ENCODE data around the gene C6orf136.
A peak's percentile ranks its signal among the peaks of the same experiment; 100 is the strongest.

The C6orf136 gene

DNA sequence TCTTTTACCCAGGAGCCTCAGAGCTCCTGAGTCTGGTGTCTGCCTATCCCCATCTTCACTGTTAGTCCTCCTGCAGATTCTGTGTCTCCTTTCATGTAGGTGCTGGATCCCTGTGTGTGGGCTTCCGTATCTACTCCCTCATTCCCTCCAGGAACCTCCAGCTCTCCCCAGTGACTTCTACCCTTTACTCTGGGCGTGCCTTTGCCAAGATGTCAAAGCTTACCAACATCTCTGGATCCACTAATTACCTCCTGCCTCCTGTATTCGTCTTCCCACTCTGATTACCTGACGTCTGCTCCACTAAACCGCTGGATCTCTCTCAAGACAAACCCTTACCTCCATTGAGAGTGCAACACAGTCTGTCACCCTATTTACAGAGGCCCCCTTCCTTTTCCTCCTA is 2.2 kb upstream of the C6orf136 start:
- H3K4me3 ChIP-seq (ENCODE audit: low read depth, low read length), result no peak overlapping the region
- no peak for TF ChIP-seq POLR2A (IDR thresholded peaks at IDR 0.05; ENCODE audit: extremely low read depth, insufficient read length)
- TF ChIP-seq, protein P1, sequence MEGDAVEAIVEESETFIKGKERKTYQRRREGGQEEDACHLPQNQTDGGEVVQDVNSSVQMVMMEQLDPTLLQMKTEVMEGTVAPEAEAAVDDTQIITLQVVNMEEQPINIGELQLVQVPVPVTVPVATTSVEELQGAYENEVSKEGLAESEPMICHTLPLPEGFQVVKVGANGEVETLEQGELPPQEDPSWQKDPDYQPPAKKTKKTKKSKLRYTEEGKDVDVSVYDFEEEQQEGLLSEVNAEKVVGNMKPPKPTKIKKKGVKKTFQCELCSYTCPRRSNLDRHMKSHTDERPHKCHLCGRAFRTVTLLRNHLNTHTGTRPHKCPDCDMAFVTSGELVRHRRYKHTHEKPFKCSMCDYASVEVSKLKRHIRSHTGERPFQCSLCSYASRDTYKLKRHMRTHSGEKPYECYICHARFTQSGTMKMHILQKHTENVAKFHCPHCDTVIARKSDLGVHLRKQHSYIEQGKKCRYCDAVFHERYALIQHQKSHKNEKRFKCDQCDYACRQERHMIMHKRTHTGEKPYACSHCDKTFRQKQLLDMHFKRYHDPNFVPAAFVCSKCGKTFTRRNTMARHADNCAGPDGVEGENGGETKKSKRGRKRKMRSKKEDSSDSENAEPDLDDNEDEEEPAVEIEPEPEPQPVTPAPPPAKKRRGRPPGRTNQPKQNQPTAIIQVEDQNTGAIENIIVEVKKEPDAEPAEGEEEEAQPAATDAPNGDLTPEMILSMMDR (IDR thresholded peaks at IDR 0.05; ENCODE audit: low read depth, low read length), result no peak
- TF ChIP-seq MYC (IDR thresholded peaks at IDR 0.05; ENCODE audit: low read depth, low read length), result no peak
- TF ChIP-seq, protein P2, sequence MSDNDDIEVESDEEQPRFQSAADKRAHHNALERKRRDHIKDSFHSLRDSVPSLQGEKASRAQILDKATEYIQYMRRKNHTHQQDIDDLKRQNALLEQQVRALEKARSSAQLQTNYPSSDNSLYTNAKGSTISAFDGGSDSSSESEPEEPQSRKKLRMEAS (IDR thresholded peaks at IDR 0.05; ENCODE audit: low read depth, low read length), result no peak
- DNase-seq (ENCODE audit: low read depth), result no peak

DNA sequence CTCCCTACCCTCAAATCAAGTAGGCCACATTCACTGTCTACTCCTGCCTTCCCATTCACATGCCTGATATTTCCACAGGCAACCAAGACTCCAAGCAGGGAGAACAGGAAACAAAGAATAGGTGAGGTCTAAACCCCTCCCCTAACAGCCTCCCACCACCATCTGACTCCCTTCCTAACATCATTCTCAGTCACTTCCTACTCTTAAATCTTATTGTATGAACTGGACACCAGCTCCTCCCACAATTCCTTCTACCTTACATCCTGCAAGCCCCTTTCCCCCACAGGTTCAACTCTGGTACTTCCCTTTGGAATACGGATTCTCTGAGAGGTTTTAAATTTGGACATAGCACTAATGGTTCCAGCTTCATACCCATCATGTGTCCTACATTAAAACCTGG is 944 bp upstream of the C6orf136 start:
- DNase-seq (ENCODE audit: low read depth), result no peak
- peak overlapping the region; percentile 60 for H3K4me3 ChIP-seq (ENCODE audit: low read depth, low read length)
- TF ChIP-seq POLR2A (IDR thresholded peaks at IDR 0.05; ENCODE audit: extremely low read depth, insufficient read length) (no peak), MYC (IDR thresholded peaks at IDR 0.05; ENCODE audit: low read depth, low read length) (no peak)
- TF ChIP-seq, protein P2 (IDR thresholded peaks at IDR 0.05; ENCODE audit: low read depth, low read length), result no peak
- TF ChIP-seq, protein P1 (IDR thresholded peaks at IDR 0.05; ENCODE audit: low read depth, low read length), result no peak

DNA sequence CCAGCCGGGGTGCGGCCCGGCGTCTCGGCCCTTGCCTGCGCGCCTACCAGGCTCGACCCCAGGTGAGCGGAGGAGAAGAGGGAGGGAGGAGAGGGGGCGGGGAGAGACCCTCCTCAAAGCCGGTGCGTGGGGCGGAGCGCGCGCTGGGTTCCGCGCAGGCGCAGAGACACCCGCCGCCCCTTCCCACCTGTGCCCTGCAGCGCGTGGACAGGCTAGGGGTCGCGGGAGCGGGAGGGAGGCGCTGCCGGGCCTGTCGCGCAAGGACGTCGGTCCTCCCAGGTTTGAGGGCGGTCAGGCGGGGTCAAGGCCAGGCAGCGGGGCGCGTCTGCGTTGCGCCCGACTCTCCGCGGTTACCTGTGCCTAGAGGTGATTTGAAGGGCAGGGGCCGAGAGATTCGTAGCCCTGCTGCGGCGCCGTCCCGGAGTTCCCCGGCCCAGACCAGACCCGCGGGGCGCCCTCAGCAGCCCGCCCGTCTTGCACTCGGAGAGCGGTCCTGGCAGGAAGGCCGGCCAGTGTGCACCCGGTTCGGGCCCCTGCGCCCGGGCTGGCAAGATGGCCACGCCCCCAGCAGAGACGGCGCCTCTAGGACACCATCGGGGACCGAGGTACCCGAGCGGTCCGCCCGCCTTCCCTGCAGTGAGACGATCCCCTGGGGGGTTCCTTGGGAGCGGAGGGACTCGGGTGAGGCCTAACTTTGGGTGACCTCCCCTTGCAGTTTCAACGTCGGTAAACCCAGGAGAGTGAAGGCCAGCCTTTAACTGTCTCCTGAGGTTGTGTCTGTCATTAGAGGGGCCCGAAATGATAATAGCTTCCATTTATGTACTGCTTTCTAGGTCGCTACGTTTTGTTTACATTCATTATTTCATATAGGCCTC is 546 bp downstream of the C6orf136 start:
- DNase-seq (ENCODE audit: low read depth), result peak; percentile 92
- TF ChIP-seq MYC (IDR thresholded peaks at IDR 0.05; ENCODE audit: low read depth, low read length), result peak; percentile 34
- TF ChIP-seq, protein P2 (IDR thresholded peaks at IDR 0.05; ENCODE audit: low read depth, low read length), result peak; percentile 38; the same call in 1 of the 2 replicates
- peak; percentile 70 for TF ChIP-seq POLR2A (IDR thresholded peaks at IDR 0.05; ENCODE audit: extremely low read depth, insufficient read length)
- TF ChIP-seq, protein P1 (IDR thresholded peaks at IDR 0.05; ENCODE audit: low read depth, low read length), result no peak
- peak overlapping the region; percentile 78 for H3K4me3 ChIP-seq (ENCODE audit: low read depth, low read length)

DNA sequence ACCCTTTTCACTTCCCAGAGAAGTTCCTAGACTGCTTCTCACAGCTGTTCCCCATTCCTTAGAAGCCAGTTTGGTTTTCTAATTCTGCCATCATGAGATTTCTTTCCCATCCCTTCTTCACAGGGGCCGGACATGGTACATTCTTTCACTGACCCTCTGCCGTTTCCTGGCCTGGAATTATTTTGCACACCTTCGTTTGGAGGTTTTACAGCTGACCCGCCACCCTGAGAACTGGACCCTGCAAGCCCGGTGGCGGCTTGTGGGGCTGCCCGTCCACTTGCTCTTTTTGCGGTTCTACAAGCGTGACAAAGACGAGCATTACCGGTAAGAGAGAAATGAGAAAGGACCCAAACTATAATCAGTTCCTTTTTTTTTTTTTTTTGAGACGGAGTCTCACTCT is 4.2 kb downstream of the C6orf136 start:
- TF ChIP-seq, protein P1 (IDR thresholded peaks at IDR 0.05; ENCODE audit: low read depth, low read length), result no peak
- TF ChIP-seq MYC (IDR thresholded peaks at IDR 0.05; ENCODE audit: low read depth, low read length), result no peak
- TF ChIP-seq POLR2A (IDR thresholded peaks at IDR 0.05; ENCODE audit: extremely low read depth, insufficient read length), result no peak
- TF ChIP-seq, protein P2 (IDR thresholded peaks at IDR 0.05; ENCODE audit: low read depth, low read length), result no peak
- H3K4me3 ChIP-seq (ENCODE audit: low read depth, low read length), result no peak overlapping the region
- no peak for DNase-seq (ENCODE audit: low read depth)

DNA sequence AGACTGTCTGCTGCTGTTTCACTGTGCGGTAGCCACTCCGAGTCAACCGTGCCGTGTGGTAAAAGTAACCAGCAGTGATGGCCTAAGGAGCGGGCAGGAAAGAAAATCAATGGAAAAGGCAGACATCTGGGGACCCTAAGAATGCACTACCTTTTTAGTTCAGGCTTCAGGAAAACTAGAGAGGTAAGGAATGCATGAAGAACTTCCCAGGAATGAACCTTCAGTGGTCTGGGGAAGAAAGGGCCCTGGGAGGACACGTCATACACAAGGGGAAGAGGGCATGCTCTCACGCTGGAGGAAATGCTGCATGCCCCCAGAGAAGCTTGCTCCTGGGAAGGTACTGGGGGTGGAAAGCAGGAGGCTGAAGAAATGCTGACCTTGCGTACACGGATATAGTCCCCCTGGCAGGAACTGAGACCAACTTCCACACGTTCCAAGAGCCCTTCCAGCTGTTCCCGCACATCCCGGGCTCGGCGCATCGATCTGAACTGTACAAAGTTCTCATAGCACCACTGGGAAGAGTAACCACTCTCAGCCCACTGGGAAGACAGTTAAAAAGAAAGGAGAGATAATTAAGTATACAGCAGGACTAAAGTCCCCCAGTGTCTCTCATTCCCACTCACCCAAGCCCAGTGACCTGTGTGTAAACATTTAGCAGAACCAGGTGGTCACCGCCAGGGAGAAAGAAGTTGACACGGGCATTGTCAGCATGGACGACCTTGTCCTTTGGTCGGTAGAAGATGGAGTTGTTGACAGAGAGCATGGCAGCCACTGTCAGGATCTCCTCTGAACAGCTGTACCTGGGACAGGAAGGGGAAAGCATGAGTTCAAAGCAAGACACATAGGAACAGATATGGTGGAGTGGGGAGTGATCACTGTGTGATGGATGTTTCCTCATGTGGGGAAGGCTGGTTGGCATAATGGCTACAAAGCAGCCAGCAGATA is 8.1 kb downstream of the C6orf136 start:
- TF ChIP-seq POLR2A (IDR thresholded peaks at IDR 0.05; ENCODE audit: extremely low read depth, insufficient read length), result no peak
- no peak for TF ChIP-seq MYC (IDR thresholded peaks at IDR 0.05; ENCODE audit: low read depth, low read length)
- H3K4me3 ChIP-seq (ENCODE audit: low read depth, low read length), result no peak overlapping the region
- DNase-seq (ENCODE audit: low read depth), result no peak

DNA sequence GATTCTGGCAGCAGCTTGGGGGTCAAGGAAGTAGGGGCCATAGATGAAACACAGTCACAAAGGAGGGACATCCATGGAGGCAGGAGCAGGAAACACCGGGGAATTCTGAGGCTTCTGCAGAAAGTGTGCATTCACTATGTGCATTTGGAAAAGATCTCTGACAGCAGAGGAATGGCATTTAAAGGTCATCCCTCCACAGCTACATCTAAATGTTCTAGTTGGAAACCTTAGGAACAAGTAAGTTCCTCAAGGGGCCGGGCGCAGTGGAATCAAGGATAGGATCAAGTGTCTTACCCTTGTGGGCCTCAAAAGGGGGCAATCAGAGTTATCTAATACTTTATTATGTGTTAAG is 8.8 kb downstream of the C6orf136 start:
- H3K4me3 ChIP-seq (ENCODE audit: low read depth, low read length), result no peak overlapping the region
- TF ChIP-seq, protein P1 (IDR thresholded peaks at IDR 0.05; ENCODE audit: low read depth, low read length), result no peak
- no peak for TF ChIP-seq POLR2A (IDR thresholded peaks at IDR 0.05; ENCODE audit: extremely low read depth, insufficient read length)
- TF ChIP-seq, protein P2 (IDR thresholded peaks at IDR 0.05; ENCODE audit: low read depth, low read length), result no peak
- TF ChIP-seq MYC (IDR thresholded peaks at IDR 0.05; ENCODE audit: low read depth, low read length), result no peak
- DNase-seq (ENCODE audit: low read depth), result no peak
